Heart right ventricle (tissue), 16 donors: ENCODE results near the gene CFB. TPM values are rescaled to one million over a fixed set of nuclear protein-coding genes. Genes with fewer than 3 reads are reported as not detected.

Experiments used
- ATAC-seq, 8 donors: fragments of 200-7000 bp; cut with Tn5 transposase; one replicate each; pipeline ENCODE4 v1.9.1; 2020; ENCODE audit warnings: mild to moderate bottlenecking in 8 of 8, moderate library complexity in 8 of 8, moderate number of reproducible peaks in 1 of 8
- DNase-seq, 2 donors: peaks; one replicate each; pipeline ENCODE4 v3.0.0-alpha.2; 2020
- H3K27ac ChIP-seq, 10 donors: fragments of 200-600 bp; sonication (generic) in 2 of 10; one replicate each; pipeline versions ENCODE4 v1.5.0 to v1.8.0; 2020 to 2022; ENCODE audit warnings: mild to moderate bottlenecking in 3 of 10
- H3K27me3 ChIP-seq, 7 donors: fragments of 200-600 bp; one replicate each; pipeline ENCODE4 v1.8.0; 2021 to 2022; ENCODE audit warnings: mild to moderate bottlenecking in 2 of 7
- H3K36me3 ChIP-seq, 9 donors: fragments of 200-600 bp; sonication (generic) in 1 of 9; one replicate each; pipeline versions ENCODE4 v1.5.0 to v1.8.0; 2020 to 2022; ENCODE audit warnings: mild to moderate bottlenecking in 2 of 9
- H3K4me1 ChIP-seq, 9 donors: fragments of 200-600 bp; sonication (generic) in 1 of 9; one replicate each; pipeline versions ENCODE4 v1.5.0 to v1.8.0; 2020 to 2022; ENCODE audit warnings: mild to moderate bottlenecking in 4 of 9
- H3K4me3 ChIP-seq, 10 donors: fragments of 200-600 bp; sonication (generic) in 2 of 10; one replicate each; pipeline versions ENCODE4 v1.5.0 to v1.8.0; 2020 to 2022; ENCODE audit warnings: mild to moderate bottlenecking in 7 of 10, moderate library complexity in 2 of 10
- H3K9me3 ChIP-seq, 11 donors: fragments of 200-600 bp in 10 of 11; sonication (generic) in 2 of 11; one replicate each; pipeline versions ENCODE4 v1.5.0 to v1.8.0; 2013 to 2022; ENCODE audit warnings: mild to moderate bottlenecking in 2 of 11, control low read depth in 1 of 11, moderate library complexity in 1 of 11
- CTCF ChIP-seq, 9 donors: fragments of 200-600 bp; sonication (generic) in 2 of 9; IDR thresholded peaks; one replicate each; pipeline versions ENCODE4 v1.5.0 to v1.8.0; 2021 to 2022; ENCODE audit warnings: antibody characterized with exemption in 9 of 9, mild to moderate bottlenecking in 5 of 9, moderate library complexity in 1 of 9
- WGBS, 2 donors: extraction: QIAGEN DNeasy Blood & Tissue Kit; methylation state at CpG; one replicate each; pipeline ENCODE4 v1.1.7; 2013; ENCODE audit warnings: inconsistent platforms in 1 of 2; 5-methylcytosine and 5-hydroxymethylcytosine counted together
- intact Hi-C, 10 donors: fragments of 100-400 bp; cut with DNase I; formaldehyde crosslinking; loops; one replicate each; pipeline versions ENCODE4 v1.11.1 to v1.14.2; 2022
- polyA plus RNA-seq, 2 donors: library from polyadenylated mRNA; stranded (reverse); fragments of 200-250 nt; gene quantifications; one replicate each; pipeline ENCODE4 v1.2.3, GENCODE V29; 2013
- total RNA-seq, 10 donors: library from RNA; stranded (reverse); fragmentation: NEBNext Ultra II Directional in 3 of 10; extraction: Animal tissue kit (Norgen Biotek cat#: 25700) in 3 of 10; gene quantifications; one replicate each; pipeline versions ENCODE4 v1.2.1 to v1.2.4, GENCODE V29; 2021 to 2023
- donor health status: Arrhythmogenic right ventricular cardiomyopathy.
- donor health status: ischemic (EF 13 %, LVEDD 7.1; RV severe dilation, severe dysfunction).
- donor health status: healthy with polysubstance abuse.
- donor health status: DM: no; HTN: yes; CAD: no.
- donor health status: DM: no; HTN: no; CAD: no.
- donor health status: ischemic (EF 25% LVEDD 6.9; RV normal size, moderate dysfunction).
- donor health status: ischemic (EF 25% LVEDD 5.7; RV mildly dilated, moderate dysfunction).
- donor health status: healthy.
- donor health status: DM: yes; HTN: yes; CAD: no.
- donor health status: Ischemic cardiomyopathy.
- donor health status: ischemic (EF 35%, LVEDD 5.7; RV mildly dilated, moderate dysfunction).
- donor health status: nonischemic (EF 11% LVEDD 7.7; RV severe dilation, severe dysfunction).
- donor health status: DM: yes; HTN: yes; CAD: no.
- donor health status: PGD.
- donor health status: ischemic (EF 29% LVEDD 5.4; RV normal size, mild dysfunction).
- donor health status: nonischemic (EF 23%, LVEDD 6.1; RV moderate dilation, normal function).

CFB gene
- total and polyA plus RNA-seq, 12 donors = 2.8 to 24.4 (median 6.0) TPM

GRCh38 chr6:31969712-31970603 lies 24.1 kb downstream of the CFB start:
- no peak for TF ChIP-seq CTCF (IDR thresholded peaks at IDR 0.05)
- H3K36me3 ChIP-seq = peaks cover 0 to 70% (median 28%) of the 10 kb centered on the region in 9 donors
- no peak for DNase-seq
- no peak for ATAC-seq
- peaks cover 6 to 31% (median 24%) of the 10 kb centered on the region in 9 donors for H3K4me1 ChIP-seq
- no peak overlapping the region for H3K27ac ChIP-seq
- WGBS, 2 donors = 75% methylated on average over 17 of the region's 17 CpGs
- H3K4me3 ChIP-seq = peak overlapping the region in 1 of 10 donors; percentile 73
- H3K9me3 ChIP-seq = no peaks in the 10 kb centered on the region
- no peaks in the 10 kb centered on the region for H3K27me3 ChIP-seq
- intact Hi-C loops = no loop called here

DNA sequence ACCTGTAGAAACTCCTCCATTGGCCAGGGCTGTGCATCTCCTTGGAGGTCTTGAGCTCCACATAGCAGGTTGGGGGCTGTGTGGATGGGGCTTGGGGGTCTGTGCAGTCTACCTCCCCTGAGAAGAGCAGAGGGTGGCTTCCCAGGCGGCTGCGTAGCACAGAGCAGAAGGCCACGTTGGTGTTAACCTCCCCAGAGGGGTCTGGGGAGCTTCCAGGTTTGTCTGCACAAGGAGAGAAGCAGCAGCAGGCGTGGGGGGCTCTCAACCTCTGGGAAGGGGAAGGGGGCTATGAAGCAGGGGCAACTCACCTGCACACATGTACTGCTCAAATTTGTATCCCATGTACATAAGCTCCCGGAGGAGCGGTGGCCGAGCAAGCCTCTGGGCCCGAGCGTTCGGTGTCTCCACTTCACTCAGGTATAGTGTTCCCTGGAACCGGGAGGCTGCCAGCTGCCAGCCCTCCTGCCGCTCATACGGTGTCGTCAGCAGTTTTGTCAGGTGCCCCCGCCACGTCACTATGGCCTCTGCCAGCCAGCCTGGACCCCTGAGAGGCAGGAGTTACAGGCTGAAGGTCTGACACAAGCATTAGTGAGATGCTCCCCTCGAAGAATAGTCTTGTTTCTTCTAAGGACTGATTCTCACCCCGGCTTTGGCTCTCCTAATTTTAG lies 24.8 kb downstream of the CFB start:
- intact Hi-C loops = no loop called here
- DNase-seq = no peak
- Histone ChIP-seq H3K9me3 (no peaks in the 10 kb centered on the region), H3K4me1 (peaks cover 6 to 31% (median 24%) of the 10 kb centered on the region in 9 donors), H3K36me3 (peaks cover 0 to 69% (median 25%) of the 10 kb centered on the region in 9 donors), H3K27ac (peak overlapping the region in 9 of 10 donors; percentile 87 to 96 (median 95)), H3K4me3 (peak overlapping the region in 8 of 10 donors; percentile 59 to 96 (median 74)), H3K27me3 (no peaks in the 10 kb centered on the region)
- no peak for ATAC-seq
- TF ChIP-seq CTCF (IDR thresholded peaks at IDR 0.05) = no peak
- WGBS, 2 donors = 75 to 76% methylated on average over 18 of the region's 18 CpGs

GRCh38 chr6:31971279-31971992 lies 25.5 kb downstream of the CFB start:
- 21 to 27% methylated on average over 29 of the region's 29 CpGs for whole genome bisulfite sequencing, 2 donors
- no peaks in the 10 kb centered on the region for H3K9me3 ChIP-seq
- intact Hi-C loops = no loop called here
- ATAC-seq (peak in 2 of 8 donors; percentile 3 to 13), DNase-seq (no peak)
- H3K4me3 ChIP-seq = peak overlapping the region; percentile 59 to 96 (median 74)
- peaks cover 6 to 31% (median 24%) of the 10 kb centered on the region in 9 donors for H3K4me1 ChIP-seq
- H3K27me3 ChIP-seq = no peaks in the 10 kb centered on the region
- H3K36me3 ChIP-seq = peaks cover 0 to 62% (median 25%) of the 10 kb centered on the region in 9 donors
- peak overlapping the region; percentile 87 to 96 (median 94) for H3K27ac ChIP-seq
- no peak for TF ChIP-seq CTCF (IDR thresholded peaks at IDR 0.05)
